K562 (cell line): Measurements from ENCODE around the gene PNRC2. TPM values are rescaled to one million over a fixed set of nuclear protein-coding genes. Genes with fewer than 3 reads are reported as not detected.
A peak's percentile ranks its signal among the peaks of the same experiment; 100 is the strongest.

Source experiments
- BRD4 ChIP-seq: fragments of 200-600 bp; sonication (generic); IDR thresholded peaks from 2 replicates; pipeline ENCODE4 v1.6.1; 2017; ENCODE audit warnings: inconsistent platforms
- C11orf30 ChIP-seq: fragments of 450-650 bp; IDR thresholded peaks from 2 replicates; pipeline ENCODE4 v1.6.1; 2016; ENCODE audit warnings: low read depth, mild to moderate bottlenecking
- CBX5 ChIP-seq: IDR thresholded peaks from 2 replicates; pipeline ENCODE4 v1.6.1; 2014; ENCODE audit warnings: low read depth, borderline replicate concordance
- CEBPG ChIP-seq, 3 experiments: fragments of 200-800 bp in 1 of 3; sonication (Bioruptor generic) in 1 of 3; sonication (generic) in 1 of 3; formaldehyde crosslinking in 1 of 3; IDR thresholded peaks in 2 of 3; conservative IDR thresholded peaks in 1 of 3; 2 replicates each; pipeline versions ENCODE4 v1.6.1 to v1.8.0; 2016 to 2022; ENCODE audit warnings: missing compliant biosample characterization in 2 of 3, missing genetic modification characterization in 2 of 3, mild to moderate bottlenecking in 1 of 3, missing genetic modification reagents in 1 of 3
- ETS2 ChIP-seq: IDR thresholded peaks from 2 replicates; pipeline ENCODE4 v1.6.1; 2016; ENCODE audit warnings: borderline replicate concordance, missing genetic modification characterization, mild to moderate bottlenecking, moderate library complexity, missing compliant biosample characterization; ENCODE audit not compliant: poor library complexity, severe bottlenecking
- GATAD2B ChIP-seq: fragments of 450-650 bp; IDR thresholded peaks from 2 replicates; pipeline ENCODE4 v1.6.1; 2017; ENCODE audit warnings: mild to moderate bottlenecking, borderline replicate concordance
- MAFG ChIP-seq: fragments of 450-650 bp; conservative IDR thresholded peaks from 2 replicates; pipeline ENCODE4 v1.6.1; 2016; ENCODE audit warnings: missing genetic modification characterization, missing compliant biosample characterization
- MEF2A ChIP-seq: IDR thresholded peaks from 2 replicates; pipeline ENCODE4 v1.6.1; 2011; ENCODE audit warnings: low read depth, mild to moderate bottlenecking, low read length, moderate library complexity; ENCODE audit not compliant: control insufficient read depth
- NFIX ChIP-seq: fragments of 250-450 bp; sonication (Bioruptor Pico); IDR thresholded peaks from 2 replicates; pipeline ENCODE4 v1.4.0; 2020; ENCODE audit warnings: low read depth, mild to moderate bottlenecking, moderate library complexity
- SMARCA4 ChIP-seq: fragments of 450-650 bp; IDR thresholded peaks from 2 replicates; pipeline ENCODE4 v1.6.1; 2016
- SMARCA5 ChIP-seq: fragments of 450-650 bp; IDR thresholded peaks from 2 replicates; pipeline ENCODE4 v1.6.1; 2016
- SMC3 ChIP-seq: conservative IDR thresholded peaks from 2 replicates; pipeline ENCODE4 v1.6.1; 2011; ENCODE audit warnings: low read depth, low read length, improper control_type of control experiment; ENCODE audit not compliant: insufficient read depth
- TCFL5 ChIP-seq: fragments of 250-450 bp; sonication (Bioruptor Pico); conservative IDR thresholded peaks from 2 replicates; pipeline ENCODE4 v1.6.1; 2021; ENCODE audit warnings: mild to moderate bottlenecking, moderate library complexity, matching md5 sums
- U2AF1 ChIP-seq: fragments of 200-400 bp; formaldehyde crosslinking; optimal IDR thresholded peaks from 2 replicates; pipeline ENCODE3; 2017; ENCODE audit warnings: mild to moderate bottlenecking, low read depth, low read length, moderate library complexity
- ZBTB17 ChIP-seq: fragments of 450-650 bp; formaldehyde crosslinking; IDR thresholded peaks from 2 replicates; pipeline ENCODE4 v1.4.0; 2020; ENCODE audit warnings: mild to moderate bottlenecking
- ZNF146 ChIP-seq: IDR thresholded peaks from one replicate; pipeline ENCODE4 v1.6.1; 2018; ENCODE audit warnings: missing compliant biosample characterization; ENCODE audit not compliant: unreplicated experiment
- ZNF589 ChIP-seq: fragments of 200-800 bp; sonication (Bioruptor generic); IDR thresholded peaks from 2 replicates; pipeline ENCODE4 v1.6.1; 2016; ENCODE audit warnings: low read depth, missing genetic modification characterization, missing compliant biosample characterization
- polyA plus RNA-seq, 8 experiments: library from polyadenylated mRNA; depleted of rRNA in 4 of 8; stranded (reverse) in 5 of 8; unstranded in 3 of 8; fragments of >200 nt; fragmentation: Nextera tagmentation in 2 of 8; fragmentation: Illumina TruSeq in 1 of 8; extraction: Ambion mirVana in 2 of 8; extraction: Trizol in 1 of 8; gene quantifications; 2 replicates each; pipeline versions ENCODE4 v1.2.1 to v1.2.3, GENCODE V29; 2011 to 2014; ENCODE audit warnings: inconsistent platforms in 1 of 8, missing spikeins in 1 of 8
- total RNA-seq, 7 experiments: library from RNA; depleted of rRNA in 6 of 7; stranded (reverse); fragments of >200 nt in 6 of 7; fragmentation: Illumina TruSeq in 2 of 7; extraction: Trizol in 2 of 7; gene quantifications; 2 replicates each; pipeline versions ENCODE4 v1.2.1 to v1.2.3, GENCODE V29; 2011 to 2021; ENCODE audit warnings: low replicate concordance in 1 of 7
- TF ChIP-seq, protein P1 (sequence below): fragments of 450-650 bp; IDR thresholded peaks from one replicate; pipeline ENCODE4 v1.6.1; 2018; ENCODE audit warnings: mild to moderate bottlenecking, moderate library complexity; ENCODE audit not compliant: partially characterized antibody
- TF ChIP-seq, protein P2 (sequence below): IDR thresholded peaks from 2 replicates; pipeline ENCODE4 v1.6.1; 2011; ENCODE audit warnings: borderline replicate concordance, low read depth, mild to moderate bottlenecking, moderate library complexity, low read length; ENCODE audit not compliant: insufficient read depth, poor library complexity, severe bottlenecking
- TF ChIP-seq, protein P3 (sequence below): fragments of 250-450 bp; sonication (Bioruptor Pico); IDR thresholded peaks from 2 replicates; pipeline ENCODE4 v1.5.0; 2021

The PNRC2 gene
- total and polyA plus RNA-seq, 9 of the 15 experiments (the other 6 are each of a cell fraction or from before 2014, with no cell fraction given), result 127 to 303 (median 203) TPM

DNA sequence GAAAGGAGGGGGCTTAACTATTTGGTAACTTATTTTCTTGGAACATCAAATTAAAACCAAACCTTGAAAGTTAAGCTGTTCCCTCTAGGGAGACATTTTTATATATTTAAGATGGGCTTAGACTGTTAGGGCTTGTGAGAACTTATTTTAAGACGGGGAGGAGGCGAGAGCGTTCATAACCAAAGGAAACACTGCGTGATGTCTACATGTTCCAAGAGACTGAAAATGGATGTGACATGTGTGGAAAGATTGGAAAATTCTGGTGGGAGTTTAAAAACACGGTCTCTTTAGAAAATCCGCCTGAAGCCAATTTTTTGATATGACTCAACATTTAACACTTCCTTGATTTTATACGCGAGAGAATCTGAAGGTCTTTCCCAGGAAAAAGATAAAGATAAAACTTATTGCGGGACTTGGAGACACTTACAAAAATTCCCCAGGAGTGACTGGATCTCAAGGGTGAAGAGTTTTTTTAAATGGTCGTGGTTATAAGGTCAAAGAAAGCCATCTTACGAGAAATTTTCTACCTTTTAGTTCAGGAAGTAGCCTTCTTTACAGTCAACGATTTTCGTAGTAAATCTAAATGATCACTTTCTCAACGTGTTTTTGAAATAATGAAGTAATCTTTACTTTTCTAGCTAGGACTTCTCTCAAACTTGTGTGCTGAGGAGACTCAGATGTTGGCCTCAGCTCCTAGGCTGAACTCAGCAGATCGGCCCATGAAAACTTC lies 828 bp downstream of the PNRC2 start (continued):
- TF ChIP-seq MAFG (tag) (no peak), CEBPG (CRISPR knock-in tag; IDR thresholded peaks at IDR 0.05) (no peak), CEBPG (tag; conservative IDR thresholded peaks at IDR 0.05 in 1 of 2, IDR thresholded peaks at IDR 0.05 in 1 of 2) (no peak), BRD4 (no peak; the same call in 1 of the 2 replicates), ETS2 (tag) (no peak), ZNF146 (CRISPR knock-in tag) (no peak), U2AF1 (peak; percentile 40), SMARCA4 (peak; percentile 28; the same call in 1 of the 2 replicates), MEF2A (no peak), GATAD2B (0 out of 2 replicates have a peak, but pooled peaks have one; percentile 2), ZBTB17 (CRISPR knock-in tag) (no peak), SMARCA5 (no peak), CBX5 (no peak), SMC3 (no peak), NFIX (CRISPR knock-in tag) (no peak), TCFL5 (CRISPR knock-in tag) (no peak), C11orf30 (no peak), ZNF589 (CRISPR knock-in tag) (0 out of 2 replicates have a peak, but pooled peaks have one; percentile 11)
- TF ChIP-seq, protein P1, sequence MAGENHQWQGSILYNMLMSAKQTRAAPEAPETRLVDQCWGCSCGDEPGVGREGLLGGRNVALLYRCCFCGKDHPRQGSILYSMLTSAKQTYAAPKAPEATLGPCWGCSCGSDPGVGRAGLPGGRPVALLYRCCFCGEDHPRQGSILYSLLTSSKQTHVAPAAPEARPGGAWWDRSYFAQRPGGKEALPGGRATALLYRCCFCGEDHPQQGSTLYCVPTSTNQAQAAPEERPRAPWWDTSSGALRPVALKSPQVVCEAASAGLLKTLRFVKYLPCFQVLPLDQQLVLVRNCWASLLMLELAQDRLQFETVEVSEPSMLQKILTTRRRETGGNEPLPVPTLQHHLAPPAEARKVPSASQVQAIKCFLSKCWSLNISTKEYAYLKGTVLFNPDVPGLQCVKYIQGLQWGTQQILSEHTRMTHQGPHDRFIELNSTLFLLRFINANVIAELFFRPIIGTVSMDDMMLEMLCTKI, result no peak
- TF ChIP-seq, protein P2, sequence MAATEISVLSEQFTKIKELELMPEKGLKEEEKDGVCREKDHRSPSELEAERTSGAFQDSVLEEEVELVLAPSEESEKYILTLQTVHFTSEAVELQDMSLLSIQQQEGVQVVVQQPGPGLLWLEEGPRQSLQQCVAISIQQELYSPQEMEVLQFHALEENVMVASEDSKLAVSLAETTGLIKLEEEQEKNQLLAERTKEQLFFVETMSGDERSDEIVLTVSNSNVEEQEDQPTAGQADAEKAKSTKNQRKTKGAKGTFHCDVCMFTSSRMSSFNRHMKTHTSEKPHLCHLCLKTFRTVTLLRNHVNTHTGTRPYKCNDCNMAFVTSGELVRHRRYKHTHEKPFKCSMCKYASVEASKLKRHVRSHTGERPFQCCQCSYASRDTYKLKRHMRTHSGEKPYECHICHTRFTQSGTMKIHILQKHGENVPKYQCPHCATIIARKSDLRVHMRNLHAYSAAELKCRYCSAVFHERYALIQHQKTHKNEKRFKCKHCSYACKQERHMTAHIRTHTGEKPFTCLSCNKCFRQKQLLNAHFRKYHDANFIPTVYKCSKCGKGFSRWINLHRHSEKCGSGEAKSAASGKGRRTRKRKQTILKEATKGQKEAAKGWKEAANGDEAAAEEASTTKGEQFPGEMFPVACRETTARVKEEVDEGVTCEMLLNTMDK, result no peak
- TF ChIP-seq, protein P3, sequence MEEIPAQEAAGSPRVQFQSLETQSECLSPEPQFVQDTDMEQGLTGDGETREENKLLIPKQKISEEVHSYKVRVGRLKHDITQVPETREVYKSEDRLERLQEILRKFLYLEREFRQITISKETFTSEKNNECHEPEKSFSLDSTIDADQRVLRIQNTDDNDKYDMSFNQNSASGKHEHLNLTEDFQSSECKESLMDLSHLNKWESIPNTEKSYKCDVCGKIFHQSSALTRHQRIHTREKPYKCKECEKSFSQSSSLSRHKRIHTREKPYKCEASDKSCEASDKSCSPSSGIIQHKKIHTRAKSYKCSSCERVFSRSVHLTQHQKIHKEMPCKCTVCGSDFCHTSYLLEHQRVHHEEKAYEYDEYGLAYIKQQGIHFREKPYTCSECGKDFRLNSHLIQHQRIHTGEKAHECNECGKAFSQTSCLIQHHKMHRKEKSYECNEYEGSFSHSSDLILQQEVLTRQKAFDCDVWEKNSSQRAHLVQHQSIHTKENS (CRISPR knock-in tag), result 0 out of 2 replicates have a peak, but pooled peaks have one; percentile 60
